NCI-H146 (cell line): ENCODE results near the gene TLX3.
"Not testable (repeated sequence)": the region's sequence is repeated elsewhere in the genome, so short reads cannot be mapped to it uniquely, and the experiment has no call there.

ENCODE experiments used
- DNase-seq: peaks from one replicate; lab custom pipeline; 2025; lab: John Stamatoyannopoulos, UW

The TLX3 gene

DNA sequence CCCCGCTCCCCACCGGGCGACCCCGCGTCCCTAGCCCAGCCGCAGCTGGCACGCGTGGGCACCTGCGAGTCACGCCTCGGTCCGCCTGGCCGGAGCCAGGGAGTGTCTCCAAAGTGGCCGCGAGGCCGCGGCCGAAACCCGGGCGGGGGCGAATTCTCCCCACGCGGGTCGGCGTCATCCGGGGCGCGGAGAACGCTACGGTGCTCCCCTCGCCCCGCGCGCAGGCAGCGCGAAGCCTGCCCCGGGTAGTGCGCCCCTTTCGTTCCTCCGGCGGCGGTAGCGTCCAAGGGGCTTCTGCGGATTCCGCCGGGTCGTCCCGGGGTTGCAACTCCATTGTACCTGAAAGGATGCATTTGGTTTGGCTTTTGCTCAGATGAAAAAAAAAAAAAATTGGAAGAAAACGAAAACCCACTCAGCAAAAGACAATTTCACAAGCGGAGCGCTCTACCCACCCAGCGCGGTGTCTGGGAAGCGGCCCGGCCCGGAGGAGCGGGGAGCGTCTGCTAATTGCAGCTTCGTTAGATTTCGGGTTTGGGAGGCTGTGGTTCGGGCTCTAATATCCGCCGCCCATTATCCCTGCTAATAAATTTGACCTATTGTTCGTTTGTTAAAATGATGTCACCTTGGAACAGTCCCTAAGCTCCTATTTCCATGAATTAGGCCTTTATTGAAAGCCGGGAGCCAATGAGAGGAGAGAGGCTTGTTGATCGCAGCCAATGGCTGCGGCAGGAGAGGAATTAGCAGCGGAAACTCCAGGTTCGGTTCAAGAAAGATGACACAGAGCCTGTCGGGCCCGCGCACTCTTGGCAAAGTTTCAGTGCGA lies at the start of gene TLX3:
Gene TLX3, plus strand, starts transcription at position 796 of the 823 bp plus-strand sequence. CDS start 118 bp downstream, outside the sequence.
- no peak for DNase-seq

DNA sequence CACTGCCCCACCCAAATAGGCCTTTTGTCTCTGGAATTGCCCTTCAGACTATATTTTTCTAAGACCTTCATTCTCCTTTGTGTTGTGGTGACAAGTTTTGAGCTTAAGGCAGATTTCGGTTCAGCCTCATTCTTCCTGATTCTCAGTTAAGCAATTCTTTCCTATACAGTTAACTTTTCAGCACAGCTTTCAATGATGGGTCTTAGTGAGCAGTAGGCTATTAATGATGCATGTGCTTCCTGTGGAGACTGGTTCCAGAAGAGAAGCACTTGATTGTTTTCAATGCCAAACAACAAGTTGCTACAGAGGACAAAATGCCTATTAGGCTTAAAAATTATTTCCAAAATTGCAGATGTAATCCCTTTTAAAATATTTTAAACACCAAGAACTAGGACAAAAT lies 47.7 kb upstream of the TLX3 start:
- DNase-seq = no peak

DNA sequence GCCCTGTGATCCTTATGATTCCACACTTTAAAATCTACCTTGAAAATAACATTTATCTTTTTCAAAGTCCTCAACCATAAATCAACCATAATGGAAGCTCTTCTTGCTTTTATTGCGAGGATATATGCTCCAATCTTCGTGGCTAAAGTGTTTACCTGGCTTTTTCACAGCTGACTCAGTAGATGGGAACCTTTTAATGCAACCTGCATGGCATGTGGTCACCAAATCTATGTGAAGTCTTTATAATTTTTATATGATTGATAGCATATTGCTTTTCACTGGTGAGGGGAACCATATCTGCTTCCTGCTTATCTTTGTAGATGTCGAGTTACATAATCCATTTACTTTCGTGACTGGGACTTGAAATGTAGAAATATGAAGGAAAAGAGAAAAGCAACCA lies 47.1 kb upstream of the TLX3 start:
- no peak for DNase-seq

DNA sequence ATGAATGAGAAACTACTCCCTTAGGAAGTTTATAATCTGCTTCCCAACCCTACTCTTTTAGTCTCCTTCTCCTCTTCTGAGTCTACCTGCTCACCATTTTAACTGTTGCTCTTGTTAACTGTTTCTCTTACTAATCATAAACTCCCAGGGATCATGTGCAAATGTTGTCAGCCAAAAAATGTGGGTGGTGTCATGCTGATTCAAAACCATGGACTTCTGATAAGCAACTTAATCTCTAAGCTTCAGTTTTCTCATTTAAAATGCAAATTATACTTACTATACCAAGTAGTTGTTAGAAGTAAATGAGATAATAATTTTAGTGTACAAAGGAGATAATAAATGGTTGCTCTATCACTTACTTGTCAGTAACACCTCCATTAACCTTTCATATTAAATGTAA lies 45.9 kb upstream of the TLX3 start:
- no peak for DNase-seq

DNA sequence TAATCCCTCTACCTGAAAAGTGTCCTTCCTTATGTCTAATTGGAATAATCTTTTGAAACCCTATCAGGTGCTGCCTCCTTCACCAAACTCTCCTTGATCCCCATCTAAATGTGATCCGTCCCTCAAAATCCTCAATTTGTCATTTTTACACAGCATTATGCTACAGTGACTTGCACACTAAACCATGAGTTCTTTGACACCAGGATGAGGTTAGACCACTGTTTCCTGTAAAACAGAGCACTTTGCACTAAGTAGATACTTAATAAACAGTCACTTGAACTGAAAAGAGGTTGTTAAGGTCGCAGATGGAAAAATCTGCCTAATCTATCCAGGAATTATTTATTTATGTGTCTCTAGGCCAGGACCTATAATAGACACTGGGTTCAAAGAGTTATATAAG lies 44.2 kb upstream of the TLX3 start:
- DNase-seq = no peak

DNA sequence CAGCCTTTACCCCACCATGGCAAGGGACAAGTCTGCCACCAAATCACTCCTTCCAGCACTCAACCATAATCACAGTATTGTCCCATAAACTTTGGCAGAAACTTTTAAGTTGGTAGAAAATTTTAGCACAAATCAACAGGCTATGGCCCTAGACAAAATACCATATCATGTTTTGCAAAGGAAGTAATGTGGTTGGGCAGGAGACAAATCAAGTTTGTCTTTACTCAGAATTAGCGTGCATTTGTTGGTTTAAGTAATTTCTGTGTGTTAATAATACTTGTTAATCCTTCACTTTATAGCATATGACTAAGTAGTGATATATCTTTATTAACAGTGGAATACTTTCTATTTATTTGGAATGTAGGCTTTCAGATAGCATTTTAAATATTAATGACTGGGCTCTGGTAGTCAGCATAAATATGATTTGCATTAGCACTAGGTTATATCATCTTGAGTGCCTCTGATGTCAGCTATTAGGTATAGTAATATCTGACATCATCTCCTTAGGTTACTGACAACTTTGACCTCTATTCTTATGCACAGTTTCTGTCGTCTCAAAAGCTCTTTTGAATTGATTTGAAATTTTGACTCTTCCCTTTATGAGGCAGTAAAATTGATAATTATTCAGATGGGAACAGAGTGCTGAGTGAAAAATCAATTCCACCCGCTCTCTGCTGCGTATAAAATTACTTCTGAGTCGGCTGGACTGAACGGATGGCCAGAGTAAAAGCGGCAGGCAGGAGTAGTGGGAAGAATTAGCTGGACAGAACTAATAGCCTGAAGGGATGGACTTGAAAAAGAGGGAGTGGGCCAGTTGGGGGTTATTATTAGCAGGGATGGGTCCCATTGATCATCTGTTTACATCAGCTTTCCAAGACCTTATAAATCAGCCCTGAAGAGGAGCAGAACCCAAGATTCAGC lies 40.1 kb upstream of the TLX3 start:
- DNase-seq = peak; percentile 54

DNA sequence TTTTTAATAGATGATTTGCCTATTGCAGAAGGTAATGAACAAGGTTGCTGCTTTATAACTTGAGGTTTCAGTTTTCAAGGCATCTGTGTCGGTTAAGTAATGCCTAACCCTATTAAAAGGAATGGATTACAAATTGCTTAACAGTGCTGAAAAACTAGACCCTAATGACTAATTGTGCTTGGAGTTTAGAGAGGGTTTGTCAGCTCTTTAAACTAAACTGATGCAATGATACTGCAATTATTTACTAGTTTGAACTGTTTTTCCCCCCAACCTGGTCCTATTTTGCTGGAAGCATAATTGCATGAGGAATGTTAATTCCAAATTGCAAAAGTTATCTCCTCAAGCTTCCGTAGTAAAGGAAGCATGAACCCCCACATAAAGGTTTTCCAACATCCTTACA lies 39.3 kb upstream of the TLX3 start:
- DNase-seq = no peak

DNA sequence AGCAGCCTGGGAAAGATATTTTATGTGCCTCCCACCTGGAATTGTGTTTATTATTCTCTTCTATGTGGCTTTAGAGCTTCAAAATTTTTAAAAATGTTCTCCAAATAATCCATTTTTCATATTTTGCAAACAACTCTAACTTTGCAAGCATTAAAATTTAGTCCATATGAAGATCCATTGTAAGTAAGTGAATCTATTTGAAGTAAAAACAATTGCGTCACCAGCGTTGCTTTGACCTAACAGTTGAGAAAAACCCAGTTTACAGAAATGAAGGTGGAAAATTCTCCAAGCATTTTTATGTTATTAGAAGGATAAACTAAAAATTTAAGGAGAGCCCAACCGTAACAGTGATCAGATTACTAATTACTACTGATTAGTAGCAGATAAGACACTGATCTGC lies 38.9 kb upstream of the TLX3 start:
- DNase-seq = no peak

DNA sequence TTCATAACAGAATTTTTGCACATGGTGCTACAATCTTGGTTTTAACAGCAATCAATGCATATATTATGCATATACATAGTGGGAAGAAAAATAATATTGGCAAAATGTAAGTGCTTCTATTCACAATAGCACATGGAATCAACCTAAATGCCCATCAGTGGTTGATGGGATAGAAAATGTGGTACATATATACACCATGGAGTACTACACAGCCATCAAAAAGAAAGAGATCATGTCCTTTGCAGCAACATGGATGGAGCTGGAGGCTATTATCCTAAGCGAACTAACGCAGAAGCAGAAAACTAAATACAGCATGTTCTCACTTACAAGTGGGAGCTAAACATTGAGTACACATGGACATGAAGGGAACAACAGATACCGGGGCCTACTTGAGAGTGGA lies 37.2 kb upstream of the TLX3 start:
- DNase-seq = no peak

DNA sequence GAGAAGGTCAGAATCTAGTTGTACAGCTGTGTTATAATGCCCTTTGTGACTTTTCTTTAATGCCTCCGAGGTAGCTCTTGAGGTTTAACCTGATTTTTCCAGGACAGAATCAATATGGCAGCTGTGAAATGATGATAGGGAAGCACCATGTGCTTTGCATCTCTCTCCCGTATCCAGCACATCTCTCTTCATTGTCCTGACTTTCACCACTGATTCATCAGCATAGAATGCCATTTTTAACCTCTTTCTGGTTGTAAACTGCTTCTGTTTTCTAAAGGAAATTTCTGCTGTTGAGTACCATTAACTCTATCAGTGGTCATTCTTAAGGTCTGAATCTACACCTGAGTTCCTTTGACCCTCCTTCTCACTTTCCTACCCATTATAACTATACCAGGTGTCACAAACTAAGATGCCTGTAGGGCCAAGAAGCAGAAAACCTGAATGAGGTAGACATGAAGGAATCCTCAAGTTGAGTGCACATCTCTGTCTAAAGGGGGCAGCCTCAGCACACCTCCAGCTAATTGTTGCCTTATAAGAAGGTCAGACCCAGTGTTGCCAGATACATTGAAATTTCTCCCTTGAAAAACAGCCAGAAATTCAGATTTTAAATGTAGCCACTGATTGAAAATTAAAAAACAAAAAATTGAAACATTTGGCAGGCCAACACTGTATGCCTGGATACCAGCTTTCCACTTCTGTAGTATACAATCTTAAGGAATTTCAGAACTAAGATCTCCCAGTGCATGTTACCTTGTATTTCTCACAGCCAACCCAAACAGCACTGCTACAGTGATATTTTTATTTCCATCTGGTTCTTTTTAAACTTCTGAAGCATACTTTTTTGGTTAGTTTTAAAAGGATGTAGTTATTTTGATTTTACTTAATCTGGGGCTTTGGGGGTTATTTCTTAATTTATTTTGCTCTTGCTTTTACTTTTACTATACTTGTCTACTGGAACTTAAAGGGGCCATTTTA lies 35.8 kb upstream of the TLX3 start:
- peak; percentile 31 for DNase-seq

DNA sequence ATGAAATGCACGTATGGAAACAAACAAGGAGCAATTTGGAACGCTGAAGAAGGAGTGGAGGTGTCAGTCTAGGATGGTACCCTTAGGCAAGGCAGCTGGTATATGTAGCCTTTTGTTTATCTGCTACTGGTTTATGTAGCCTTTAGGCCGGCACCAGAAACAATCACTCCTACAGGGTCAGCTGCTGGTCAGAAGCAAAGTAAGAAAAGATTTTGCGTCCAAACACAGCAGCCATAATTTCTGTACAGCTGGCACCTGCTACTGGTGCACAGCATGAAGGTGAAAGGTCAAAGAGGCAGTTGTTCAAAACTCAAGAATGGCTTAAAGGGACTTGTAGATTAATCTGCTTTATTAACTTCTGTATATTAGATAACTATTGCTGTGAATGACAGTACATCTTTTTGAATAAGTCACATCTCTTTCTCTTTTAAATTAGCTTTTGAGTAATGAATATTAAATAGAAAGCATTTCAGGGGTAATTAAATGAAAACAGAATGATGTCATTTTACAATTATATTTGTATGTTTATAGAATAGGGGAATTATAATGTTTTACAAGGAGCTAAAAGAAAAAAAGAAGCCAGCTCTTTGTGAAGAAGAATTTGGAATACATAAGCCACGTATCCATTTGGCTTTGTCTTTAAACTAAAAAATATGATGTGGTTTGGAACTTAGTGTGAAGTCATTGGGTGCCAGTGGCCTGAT lies 33.1 kb upstream of the TLX3 start:
- peak; percentile 80 for DNase-seq

DNA sequence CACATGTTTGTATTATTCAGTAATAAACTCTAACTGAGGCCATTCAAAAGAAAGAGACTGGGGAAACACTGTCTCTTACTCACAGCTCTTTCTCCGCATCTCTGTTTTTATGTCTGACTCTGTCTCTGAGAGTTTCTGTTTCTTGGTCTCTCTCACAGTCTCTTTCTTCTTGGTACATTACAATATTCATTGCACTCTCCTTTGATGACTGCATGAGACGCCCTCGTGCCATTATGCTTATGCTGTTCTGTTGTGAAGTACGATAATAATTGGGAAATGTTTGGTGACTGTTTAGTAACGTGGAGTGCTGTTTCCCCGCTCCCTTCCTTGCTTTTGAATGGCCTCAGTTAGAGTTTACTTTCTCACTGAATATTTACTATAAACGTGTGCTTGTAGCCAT lies 25.3 kb upstream of the TLX3 start:
- DNase-seq = no peak

DNA sequence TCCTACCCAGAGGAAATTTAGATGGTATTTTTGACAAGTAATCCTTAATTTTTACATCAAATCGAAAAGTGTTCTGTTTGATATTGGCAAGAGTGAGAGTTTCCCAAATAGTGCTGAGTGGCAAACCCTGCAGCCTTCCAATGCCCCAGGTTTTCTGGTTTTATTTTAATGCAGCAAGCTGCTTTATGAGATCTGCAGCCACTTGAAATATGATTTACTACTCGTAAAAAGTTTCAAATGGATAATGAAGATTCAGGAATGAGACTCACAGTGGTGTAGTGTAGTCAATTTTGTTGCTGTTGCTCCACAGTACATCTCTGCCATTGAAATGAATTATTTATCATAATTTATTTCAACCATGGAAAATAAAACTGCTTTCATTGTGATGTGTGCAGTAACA lies 23.6 kb upstream of the TLX3 start:
- no peak for DNase-seq

DNA sequence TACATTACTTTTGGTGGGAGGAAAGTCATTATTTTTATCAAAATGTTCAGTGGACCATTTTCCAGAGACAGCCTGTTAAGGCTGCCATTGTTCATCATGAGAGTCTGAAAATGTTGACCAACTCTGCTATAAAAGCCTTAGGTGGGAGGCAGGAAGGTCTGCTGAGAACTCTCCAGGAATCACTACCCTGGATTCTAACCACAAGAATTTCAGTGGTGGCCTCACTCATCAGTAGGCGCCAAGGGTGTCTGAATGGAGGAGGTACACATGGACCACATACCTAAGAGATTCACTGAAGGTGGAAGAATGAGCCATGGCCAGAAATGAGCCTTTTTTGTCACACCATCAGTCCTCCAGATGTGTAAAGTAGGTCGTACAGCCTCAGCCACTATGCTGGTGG lies 21.0 kb upstream of the TLX3 start:
- DNase-seq = no peak

DNA sequence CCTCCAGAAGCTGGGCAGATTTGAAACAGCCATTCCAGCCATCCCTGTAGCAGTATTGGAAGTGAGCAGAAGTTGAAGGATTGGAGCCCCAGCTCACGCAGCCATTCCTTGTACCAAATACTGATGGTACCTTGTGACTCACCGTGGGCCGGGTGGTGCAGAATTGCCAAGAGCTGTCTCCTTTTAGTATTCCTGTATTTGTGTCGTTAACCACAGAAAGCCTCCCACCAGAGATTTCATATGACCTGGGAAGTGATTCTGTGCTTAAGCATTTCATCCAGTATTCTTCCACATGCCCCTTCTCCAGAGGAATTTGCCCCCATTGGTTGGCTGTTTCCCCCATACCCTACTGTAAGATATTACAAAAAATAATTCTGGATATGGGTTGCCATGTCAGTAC lies 17.7 kb upstream of the TLX3 start:
- no peak for DNase-seq

DNA sequence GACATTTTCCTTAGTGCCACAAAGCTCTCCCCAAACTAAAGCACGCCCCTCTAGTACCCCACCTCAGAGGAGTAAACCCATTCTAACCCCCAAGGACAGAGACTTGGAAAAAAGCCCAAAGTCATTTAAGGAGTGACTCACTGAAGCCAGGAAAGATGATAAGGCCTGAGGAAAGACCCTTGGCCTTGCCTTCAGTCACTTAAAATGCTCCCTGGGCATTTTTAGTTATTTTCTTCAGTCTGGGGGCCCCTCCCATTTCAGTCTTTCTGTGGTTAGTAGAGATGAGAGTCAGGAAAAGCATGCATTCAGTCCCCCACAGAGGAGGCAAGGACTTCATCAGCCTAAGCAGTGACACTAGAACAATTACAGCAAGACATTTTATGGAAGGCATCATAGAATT lies 13.7 kb upstream of the TLX3 start:
- no peak for DNase-seq

DNA sequence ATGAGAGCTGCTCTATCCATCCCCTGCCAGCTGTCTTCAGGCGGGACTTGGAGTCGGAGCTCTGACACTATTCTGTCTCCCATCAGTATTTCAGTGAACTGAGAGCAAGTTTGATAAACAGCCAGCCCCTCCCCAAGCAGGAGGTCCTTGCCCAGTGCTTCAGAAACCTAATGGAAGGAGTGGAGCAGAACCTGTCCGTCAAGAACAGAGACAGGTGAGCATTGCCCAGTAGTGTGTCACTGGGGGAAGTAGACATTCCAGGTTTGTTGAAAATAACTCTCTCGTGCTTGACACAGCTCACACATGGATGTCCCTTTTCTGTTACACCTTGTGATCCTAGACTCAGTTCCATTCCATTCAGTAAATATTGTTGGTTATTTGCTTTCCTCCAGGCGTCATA lies 13.2 kb upstream of the TLX3 start:
- DNase-seq = no peak

DNA sequence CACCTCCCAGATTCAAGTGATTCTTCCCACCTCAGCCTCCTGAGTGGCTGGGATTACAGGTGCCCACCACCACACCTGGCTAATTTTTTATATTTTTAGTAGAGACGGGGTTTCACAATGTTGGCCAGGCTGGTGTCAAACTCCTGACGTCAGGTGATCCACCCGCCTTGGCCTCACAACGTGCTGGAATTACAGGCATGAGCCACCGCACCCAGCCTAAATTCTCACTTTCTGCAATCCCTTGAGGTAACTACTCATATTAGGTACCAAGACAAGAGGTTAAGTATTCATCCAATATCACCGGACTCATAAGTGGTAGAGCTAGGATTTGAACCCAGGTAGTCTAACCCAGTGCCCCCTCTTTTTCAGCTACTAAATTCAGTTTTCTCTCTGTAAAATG lies 11.1 kb upstream of the TLX3 start:
- DNase-seq = not testable (repeated sequence)

DNA sequence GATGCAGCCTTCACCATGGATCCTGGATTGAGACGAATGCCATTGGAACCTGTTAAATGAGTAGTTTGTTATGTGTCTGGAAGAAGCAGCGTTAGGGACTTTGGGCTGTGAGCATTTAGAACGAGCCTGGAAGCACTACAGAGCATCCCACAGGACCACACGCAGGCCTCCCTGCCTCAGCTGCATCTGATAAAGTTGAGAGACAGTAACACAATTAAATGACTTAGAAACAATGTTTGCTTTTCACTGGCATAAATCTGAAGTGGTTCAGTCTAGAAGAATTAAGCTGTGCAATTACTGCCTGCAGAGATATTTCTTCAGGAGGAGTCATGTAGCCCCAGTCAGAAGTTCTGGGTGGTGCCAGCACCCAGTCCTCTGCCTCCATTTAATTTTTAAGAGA lies 9.8 kb upstream of the TLX3 start:
- no peak for DNase-seq

DNA sequence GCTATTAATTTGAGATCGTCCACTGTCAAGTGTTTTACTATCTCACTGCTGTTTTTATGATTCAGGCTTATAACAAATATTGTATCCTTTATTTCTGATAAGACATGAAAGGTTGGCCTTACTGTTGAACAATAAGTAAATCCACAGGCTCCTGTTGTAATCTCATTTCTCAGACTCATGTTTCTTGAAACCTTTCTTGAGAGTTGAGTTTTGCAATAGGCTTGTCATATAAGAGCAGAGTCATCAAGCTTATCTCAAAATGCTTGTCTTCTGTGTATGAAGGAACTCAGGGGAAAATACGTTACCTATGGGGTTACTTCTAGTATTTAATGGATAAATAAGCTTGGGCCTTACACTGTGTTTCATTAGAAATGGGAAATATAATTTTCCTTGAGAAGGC lies 9.2 kb upstream of the TLX3 start:
- no peak for DNase-seq

DNA sequence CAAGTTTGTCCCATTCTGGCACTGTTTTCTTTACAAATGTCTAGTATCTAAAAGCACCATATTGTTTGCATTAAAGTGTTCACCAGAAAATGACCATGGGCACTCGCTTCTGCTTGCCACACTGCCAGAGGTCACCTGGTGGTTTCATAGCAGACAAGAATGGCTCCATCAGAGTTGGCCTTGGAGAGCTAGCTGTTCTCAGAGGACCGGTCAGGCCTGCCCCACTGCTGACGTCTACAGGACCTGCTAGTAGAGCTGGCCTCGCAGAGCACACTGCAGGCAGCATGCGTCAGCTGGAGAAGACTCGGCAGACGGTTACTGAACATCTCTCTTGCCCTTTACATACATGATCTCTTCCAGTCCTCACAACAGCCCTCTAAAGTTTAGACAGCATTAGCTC lies 8.7 kb upstream of the TLX3 start:
- DNase-seq = no peak
